GM12875 (cell line): ENCODE results near the gene COL23A1.

Experiments used
- H3K4me3 ChIP-seq: one replicate; pipeline ENCODE4 v1.5.1; 2011; ENCODE audit warnings: low read depth, low read length, control low read depth
- CTCF ChIP-seq: IDR thresholded peaks from 2 replicates; pipeline ENCODE4 v1.5.1; 2011; ENCODE audit warnings: low read depth, mild to moderate bottlenecking, control low read depth, inconsistent platforms, low read length, moderate library complexity, borderline replicate concordance; ENCODE audit not compliant: insufficient read depth

COL23A1 gene

GRCh38 chr5:178442405-178443257 is 147.6 kb downstream of the COL23A1 start:
- TF ChIP-seq CTCF: no peak
- no peak overlapping the region for H3K4me3 ChIP-seq

DNA sequence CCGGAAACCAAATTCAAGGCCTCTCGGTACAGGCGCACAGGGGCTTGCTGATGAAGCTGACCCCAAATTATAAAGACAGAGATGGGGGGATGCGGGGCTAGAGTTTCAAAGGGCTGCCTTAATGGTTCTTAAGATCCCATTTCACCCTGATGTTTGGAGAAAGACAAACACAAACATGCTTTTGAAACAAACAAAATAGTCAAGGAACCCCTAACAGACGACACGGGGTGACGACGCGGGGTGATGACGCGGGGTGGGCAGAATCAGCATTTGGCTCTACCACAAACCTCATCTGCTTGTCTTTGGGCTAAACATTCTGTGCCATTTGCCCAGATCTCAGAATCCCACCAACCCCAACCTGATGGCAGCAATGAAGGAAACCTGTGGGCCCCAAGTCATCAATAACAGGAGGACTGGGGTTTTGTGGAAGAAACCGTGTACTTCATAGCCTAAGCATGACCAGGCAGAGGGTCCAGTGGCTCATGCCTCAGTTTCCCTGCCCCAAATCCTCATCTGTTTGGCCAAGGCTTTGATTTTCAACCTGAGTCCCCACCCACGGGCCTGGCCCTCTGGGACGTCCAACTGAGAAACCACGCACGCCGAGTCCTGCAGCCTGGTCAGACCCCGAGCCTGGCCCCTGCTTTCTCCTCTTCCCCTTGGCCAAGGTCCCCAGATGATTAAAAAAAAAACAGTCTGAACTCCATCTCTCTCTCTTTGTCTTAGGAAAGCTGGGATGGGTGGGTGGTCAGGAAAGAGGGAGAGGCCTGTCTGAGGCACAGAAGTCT is 148.5 kb downstream of the COL23A1 start:
- TF ChIP-seq CTCF: no peak

GRCh38 chr5:178440181-178440580 is 150.0 kb downstream of the COL23A1 start:
- TF ChIP-seq CTCF: no peak
- H3K4me3 ChIP-seq: no peak overlapping the region

More for the DNA sequence above, 148.5 kb downstream of the COL23A1 start:
- no peak overlapping the region for H3K4me3 ChIP-seq

GRCh38 chr5:178439493-178440180 is 150.6 kb downstream of the COL23A1 start:
- no peak overlapping the region for H3K4me3 ChIP-seq
- no peak for TF ChIP-seq CTCF

DNA sequence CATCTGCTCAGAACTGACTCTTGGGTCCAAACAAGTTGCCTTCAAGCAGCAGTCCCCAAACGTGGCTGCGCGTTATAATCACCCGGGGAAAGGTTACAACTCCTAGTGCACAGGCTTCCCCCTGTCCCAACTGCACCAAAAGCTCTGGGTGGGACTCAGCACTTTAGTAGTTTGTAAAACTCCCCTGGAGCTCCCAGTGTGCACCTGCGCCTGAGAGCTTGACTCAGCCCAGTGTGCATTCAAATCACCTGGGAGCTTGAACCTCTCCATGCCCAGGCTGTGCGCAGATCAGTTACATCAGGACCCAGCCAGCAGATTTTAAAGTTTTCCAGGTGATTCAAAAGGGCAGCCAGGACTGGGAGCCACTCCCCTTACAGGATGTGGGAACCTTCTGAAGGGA is 151.4 kb downstream of the COL23A1 start:
- TF ChIP-seq CTCF: no peak
- H3K4me3 ChIP-seq: no peak overlapping the region

DNA sequence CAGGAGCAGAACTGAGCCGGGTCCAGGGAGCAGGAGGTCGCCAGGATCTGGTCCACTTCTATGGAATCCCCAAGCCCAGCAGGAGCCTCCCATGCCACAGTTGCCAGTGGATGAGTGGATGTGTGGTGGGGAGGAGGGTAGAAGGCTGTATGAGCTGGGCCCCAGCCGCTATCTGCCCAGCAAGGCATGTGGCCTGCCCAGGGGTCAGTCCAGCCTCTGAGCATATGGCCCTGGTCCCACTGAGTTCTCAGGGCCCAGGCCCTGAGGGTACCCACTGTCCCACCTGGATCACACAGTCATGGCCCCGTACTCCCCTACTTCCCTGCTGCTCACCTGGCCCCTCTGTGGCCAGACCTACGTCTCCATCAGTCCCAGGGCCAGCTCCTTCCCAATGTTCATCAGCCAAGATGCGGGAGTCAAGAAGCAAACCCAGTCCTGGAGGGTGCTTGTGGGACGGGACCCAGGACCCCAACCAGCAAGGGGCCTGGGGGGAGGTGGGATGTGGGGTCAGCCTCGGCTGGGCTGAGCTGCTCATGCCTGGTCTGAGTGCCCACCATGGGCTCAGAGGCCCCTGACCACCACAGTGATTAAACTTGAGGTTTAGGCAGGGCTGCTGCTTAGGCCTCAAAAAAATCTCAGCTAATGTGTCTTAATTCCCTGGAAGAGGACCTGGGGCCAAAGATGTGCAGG is 152.7 kb downstream of the COL23A1 start:
- no peak overlapping the region for H3K4me3 ChIP-seq
- TF ChIP-seq CTCF: no peak
